WTC11 (cell line): ENCODE data around the gene FIZ1. TPM values are rescaled to one million over a fixed set of nuclear protein-coding genes. Genes with fewer than 3 reads are reported as not detected.

Experiments used
- ATAC-seq: fragments of 200-7000 bp; cut with Tn5 transposase; 2 replicates; pipeline ENCODE4 v1.10.0; 2021; ENCODE audit warnings: mild to moderate bottlenecking, moderate library complexity
- CTCF ChIA-PET: fragments of 300-600 bp; sonication (Branson Sonifier 250); formaldehyde crosslinking; loops from one replicate; lab custom pipeline; 2021; ENCODE audit warnings: antibody characterized with exemption; lab: Charles Lee
- POLR2A ChIA-PET: fragments of 350-600 bp; sonication (Branson Sonifier 250); formaldehyde crosslinking; loops from one replicate; lab custom pipeline; 2021; ENCODE audit warnings: antibody characterized with exemption; lab: Charles Lee
- DNase-seq: peaks from one replicate; pipeline ENCODE4 v3.0.0; 2021; ENCODE audit warnings: low spot score
- H3K27ac Mint-ChIP-seq: 2 replicates; pipeline ENCODE4 v1.8.0; 2021; ENCODE audit warnings: mixed read lengths
- H3K27me3 Mint-ChIP-seq: 2 replicates; pipeline ENCODE4 v1.8.0; 2021; ENCODE audit warnings: low read depth, mild to moderate bottlenecking, moderate library complexity, mixed read lengths
- H3K36me3 Mint-ChIP-seq: 2 replicates; pipeline ENCODE4 v1.8.0; 2021; ENCODE audit warnings: mixed read lengths
- H3K4me1 Mint-ChIP-seq: 2 replicates; pipeline ENCODE4 v1.8.0; 2022; ENCODE audit warnings: mixed read lengths
- H3K4me3 Mint-ChIP-seq: 2 replicates; pipeline ENCODE4 v1.8.0; 2021; ENCODE audit warnings: mild to moderate bottlenecking, moderate library complexity, mixed read lengths
- H3K9me3 Mint-ChIP-seq: 2 replicates; pipeline ENCODE4 v1.8.0; 2021; ENCODE audit warnings: mixed read lengths
- ARID4B ChIP-seq: sonication (generic); formaldehyde crosslinking; IDR thresholded peaks from 2 replicates; pipeline ENCODE4 v1.8.0; 2023; ENCODE audit warnings: missing genetic modification reagents, mild to moderate bottlenecking, borderline replicate concordance
- ATF6 ChIP-seq: sonication (generic); formaldehyde crosslinking; IDR thresholded peaks from 2 replicates; pipeline ENCODE4 v1.8.1; 2023; ENCODE audit warnings: mild to moderate bottlenecking, missing genetic modification reagents
- E2F1 ChIP-seq: sonication (generic); formaldehyde crosslinking; IDR thresholded peaks from 2 replicates; pipeline ENCODE4 v1.8.0; 2022; ENCODE audit warnings: mild to moderate bottlenecking, missing genetic modification reagents
- E2F5 ChIP-seq: sonication (generic); formaldehyde crosslinking; IDR thresholded peaks from 2 replicates; pipeline ENCODE4 v1.8.1; 2022; ENCODE audit warnings: mild to moderate bottlenecking, moderate library complexity, missing genetic modification reagents
- EMX1 ChIP-seq: fragments of 250-450 bp; sonication (Bioruptor Pico); IDR thresholded peaks from 2 replicates; pipeline ENCODE4 v1.8.0; 2021; ENCODE audit warnings: mild to moderate bottlenecking
- ETV6 ChIP-seq: sonication (generic); formaldehyde crosslinking; IDR thresholded peaks from 2 replicates; pipeline ENCODE4 v1.8.1; 2022; ENCODE audit warnings: mild to moderate bottlenecking, missing genetic modification reagents
- JAZF1 ChIP-seq: fragments of 250-450 bp; sonication (Bioruptor Pico); IDR thresholded peaks from 2 replicates; pipeline ENCODE4 v1.9.0; 2021; ENCODE audit warnings: moderate library complexity, mild to moderate bottlenecking, inconsistent platforms
- NFATC4 ChIP-seq: fragments of 250-450 bp; sonication (Bioruptor Pico); IDR thresholded peaks from 2 replicates; pipeline ENCODE4 v1.9.0; 2021; ENCODE audit warnings: mild to moderate bottlenecking
- NR2C2 ChIP-seq: sonication (generic); formaldehyde crosslinking; IDR thresholded peaks from 2 replicates; pipeline ENCODE4 v1.8.0; 2022; ENCODE audit warnings: mild to moderate bottlenecking, missing genetic modification reagents
- STAT6 ChIP-seq: sonication (generic); formaldehyde crosslinking; conservative IDR thresholded peaks from 2 replicates; pipeline ENCODE4 v1.8.1; 2023; ENCODE audit warnings: mild to moderate bottlenecking, low read depth, missing genetic modification reagents, moderate library complexity
- ZBTB21 ChIP-seq: sonication (generic); formaldehyde crosslinking; IDR thresholded peaks from 2 replicates; pipeline ENCODE4 v1.8.1; 2023; ENCODE audit warnings: mild to moderate bottlenecking, missing genetic modification reagents, borderline replicate concordance
- ZMAT4 ChIP-seq: fragments of 250-450 bp; sonication (Bioruptor Pico); IDR thresholded peaks from 2 replicates; pipeline ENCODE4 v1.9.0; 2021; ENCODE audit warnings: mild to moderate bottlenecking
- ZNF263 ChIP-seq: sonication (generic); formaldehyde crosslinking; IDR thresholded peaks from 2 replicates; pipeline ENCODE4 v1.8.1; 2022; ENCODE audit warnings: low read depth, mild to moderate bottlenecking, moderate library complexity, missing genetic modification reagents
- total RNA-seq: library from RNA; stranded (reverse); gene quantifications from 3 replicates; pipeline ENCODE4 v1.2.3, GENCODE V29; 2021
- TF ChIP-seq, protein P1 (sequence below): sonication (generic); formaldehyde crosslinking; IDR thresholded peaks from 2 replicates; pipeline ENCODE4 v1.8.0; 2022; ENCODE audit warnings: mild to moderate bottlenecking, missing genetic modification reagents
- TF ChIP-seq, protein P2 (sequence below): sonication (generic); formaldehyde crosslinking; IDR thresholded peaks from 2 replicates; pipeline ENCODE4 v1.8.0; 2023; ENCODE audit warnings: missing genetic modification reagents
- TF ChIP-seq, protein P3 (sequence below): sonication (generic); formaldehyde crosslinking; IDR thresholded peaks from 2 replicates; pipeline ENCODE4 v1.8.1; 2023; ENCODE audit warnings: mild to moderate bottlenecking, missing genetic modification reagents

The FIZ1 gene
- total RNA-seq, 1 experiment from 2014 or later, result 20.1 TPM

GRCh38 chr19:55581823-55582223, 17.5 kb downstream of the FIZ1 start:
- Mint-ChIP-seq H3K27ac (no peak overlapping the region), H3K4me3 (no peak overlapping the region)

More at GRCh38 chr19:55581823-55582223, 17.5 kb downstream of the FIZ1 start:
- CTCF ChIA-PET, result interaction anchor here (0.5 to 2.0 kb wide), 4 partner anchors 24 to 436 kb away, joined by 5 to 20 read pairs (median 9); partner anchors contain the start of gene ZNF865
- ATAC-seq (no peak), DNase-seq (no peak)
- peaks cover 7% of the 10 kb centered on the region for H3K36me3 Mint-ChIP-seq
- peaks cover 24% of the 10 kb centered on the region for H3K27me3 Mint-ChIP-seq
- no peaks in the 10 kb centered on the region for H3K9me3 Mint-ChIP-seq
- peaks cover 16% of the 10 kb centered on the region for H3K4me1 Mint-ChIP-seq
- POLR2A ChIA-PET, result interaction anchor here (1.1 to 1.2 kb wide), 2 partner anchors 17 to 43 kb away, joined by 3 to 7 read pairs; partner anchors contain the start of genes FIZ1 and ZNF784
- TF ChIP-seq ETV6 (CRISPR knock-in tag), result no peak
- no peak for TF ChIP-seq E2F1 (CRISPR knock-in tag)
- no peak for TF ChIP-seq NFATC4 (CRISPR knock-in tag)
- no peak for TF ChIP-seq ATF6
- no peak for TF ChIP-seq ZBTB21 (CRISPR knock-in tag)
- TF ChIP-seq, protein P1, sequence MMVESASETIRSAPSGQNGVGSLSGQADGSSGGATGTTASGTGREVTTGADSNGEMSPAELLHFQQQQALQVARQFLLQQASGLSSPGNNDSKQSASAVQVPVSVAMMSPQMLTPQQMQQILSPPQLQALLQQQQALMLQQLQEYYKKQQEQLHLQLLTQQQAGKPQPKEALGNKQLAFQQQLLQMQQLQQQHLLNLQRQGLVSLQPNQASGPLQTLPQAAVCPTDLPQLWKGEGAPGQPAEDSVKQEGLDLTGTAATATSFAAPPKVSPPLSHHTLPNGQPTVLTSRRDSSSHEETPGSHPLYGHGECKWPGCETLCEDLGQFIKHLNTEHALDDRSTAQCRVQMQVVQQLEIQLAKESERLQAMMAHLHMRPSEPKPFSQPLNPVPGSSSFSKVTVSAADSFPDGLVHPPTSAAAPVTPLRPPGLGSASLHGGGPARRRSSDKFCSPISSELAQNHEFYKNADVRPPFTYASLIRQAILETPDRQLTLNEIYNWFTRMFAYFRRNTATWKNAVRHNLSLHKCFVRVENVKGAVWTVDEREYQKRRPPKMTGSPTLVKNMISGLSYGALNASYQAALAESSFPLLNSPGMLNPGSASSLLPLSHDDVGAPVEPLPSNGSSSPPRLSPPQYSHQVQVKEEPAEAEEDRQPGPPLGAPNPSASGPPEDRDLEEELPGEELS (CRISPR knock-in tag), result no peak
- TF ChIP-seq STAT6, result no peak
- TF ChIP-seq, protein P2, sequence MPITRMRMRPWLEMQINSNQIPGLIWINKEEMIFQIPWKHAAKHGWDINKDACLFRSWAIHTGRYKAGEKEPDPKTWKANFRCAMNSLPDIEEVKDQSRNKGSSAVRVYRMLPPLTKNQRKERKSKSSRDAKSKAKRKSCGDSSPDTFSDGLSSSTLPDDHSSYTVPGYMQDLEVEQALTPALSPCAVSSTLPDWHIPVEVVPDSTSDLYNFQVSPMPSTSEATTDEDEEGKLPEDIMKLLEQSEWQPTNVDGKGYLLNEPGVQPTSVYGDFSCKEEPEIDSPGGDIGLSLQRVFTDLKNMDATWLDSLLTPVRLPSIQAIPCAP, result no peak
- no peak for TF ChIP-seq ARID4B (CRISPR knock-in tag)
- no peak for TF ChIP-seq EMX1 (CRISPR knock-in tag)
- no peak for TF ChIP-seq E2F5 (CRISPR knock-in tag)
- no peak for TF ChIP-seq NR2C2 (CRISPR knock-in tag)
- no peak for TF ChIP-seq ZMAT4 (CRISPR knock-in tag)
- no peak for TF ChIP-seq ZNF263 (CRISPR knock-in tag)
- TF ChIP-seq, protein P3, sequence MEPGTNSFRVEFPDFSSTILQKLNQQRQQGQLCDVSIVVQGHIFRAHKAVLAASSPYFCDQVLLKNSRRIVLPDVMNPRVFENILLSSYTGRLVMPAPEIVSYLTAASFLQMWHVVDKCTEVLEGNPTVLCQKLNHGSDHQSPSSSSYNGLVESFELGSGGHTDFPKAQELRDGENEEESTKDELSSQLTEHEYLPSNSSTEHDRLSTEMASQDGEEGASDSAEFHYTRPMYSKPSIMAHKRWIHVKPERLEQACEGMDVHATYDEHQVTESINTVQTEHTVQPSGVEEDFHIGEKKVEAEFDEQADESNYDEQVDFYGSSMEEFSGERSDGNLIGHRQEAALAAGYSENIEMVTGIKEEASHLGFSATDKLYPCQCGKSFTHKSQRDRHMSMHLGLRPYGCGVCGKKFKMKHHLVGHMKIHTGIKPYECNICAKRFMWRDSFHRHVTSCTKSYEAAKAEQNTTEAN, result no peak
- no peak for TF ChIP-seq JAZF1 (CRISPR knock-in tag)
